ENCODE results near the gene VOPP1.

DNA sequence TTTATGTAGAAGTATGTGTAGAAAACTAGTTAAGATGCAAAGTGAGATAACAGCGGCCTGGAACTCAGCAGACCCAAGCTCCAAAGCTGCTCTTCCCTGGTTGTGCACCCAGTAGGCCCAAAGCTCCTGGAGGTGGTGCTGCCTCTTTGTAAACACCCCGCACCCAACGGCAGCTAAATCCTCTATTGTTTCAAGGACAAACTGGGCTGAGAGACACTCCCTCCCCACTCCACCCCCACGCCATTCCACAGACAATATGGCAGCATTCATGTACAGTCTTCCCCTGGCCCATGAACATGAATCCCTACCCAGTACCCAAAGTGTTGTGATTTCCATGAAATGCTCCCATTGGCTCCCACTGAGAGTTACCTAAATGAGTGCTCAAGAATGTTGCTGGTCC, 73.5 kb downstream of the VOPP1 start:
- TF ChIP-seq, protein P1, sequence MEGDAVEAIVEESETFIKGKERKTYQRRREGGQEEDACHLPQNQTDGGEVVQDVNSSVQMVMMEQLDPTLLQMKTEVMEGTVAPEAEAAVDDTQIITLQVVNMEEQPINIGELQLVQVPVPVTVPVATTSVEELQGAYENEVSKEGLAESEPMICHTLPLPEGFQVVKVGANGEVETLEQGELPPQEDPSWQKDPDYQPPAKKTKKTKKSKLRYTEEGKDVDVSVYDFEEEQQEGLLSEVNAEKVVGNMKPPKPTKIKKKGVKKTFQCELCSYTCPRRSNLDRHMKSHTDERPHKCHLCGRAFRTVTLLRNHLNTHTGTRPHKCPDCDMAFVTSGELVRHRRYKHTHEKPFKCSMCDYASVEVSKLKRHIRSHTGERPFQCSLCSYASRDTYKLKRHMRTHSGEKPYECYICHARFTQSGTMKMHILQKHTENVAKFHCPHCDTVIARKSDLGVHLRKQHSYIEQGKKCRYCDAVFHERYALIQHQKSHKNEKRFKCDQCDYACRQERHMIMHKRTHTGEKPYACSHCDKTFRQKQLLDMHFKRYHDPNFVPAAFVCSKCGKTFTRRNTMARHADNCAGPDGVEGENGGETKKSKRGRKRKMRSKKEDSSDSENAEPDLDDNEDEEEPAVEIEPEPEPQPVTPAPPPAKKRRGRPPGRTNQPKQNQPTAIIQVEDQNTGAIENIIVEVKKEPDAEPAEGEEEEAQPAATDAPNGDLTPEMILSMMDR (IDR thresholded peaks at IDR 0.05): no peak
- no peak for TF ChIP-seq POLR2A (IDR thresholded peaks at IDR 0.05)
